Lung (tissue), 12 donors: ENCODE results near the gene SAMD4A. TPM values are rescaled to one million over a fixed set of nuclear protein-coding genes. Genes with fewer than 3 reads are reported as not detected.
A peak's percentile ranks its signal among the peaks of the same experiment; 100 is the strongest.

ENCODE experiments used
- ATAC-seq: fragments of 200-7000 bp; cut with Tn5 transposase; one replicate; pipeline ENCODE4 v1.9.1; 2020; ENCODE audit warnings: moderate number of reproducible peaks; ENCODE audit not compliant: insufficient read depth, low FRiP score
- DNase-seq, 3 donors: peaks; one replicate each; pipeline ENCODE4 v3.0.0-alpha.2; 2013 to 2017
- H3K27ac ChIP-seq, 2 donors: one replicate each; pipeline ENCODE4 v1.5.1; 2013; ENCODE audit warnings: mild to moderate bottlenecking in 2 of 2, moderate library complexity in 2 of 2, control low read depth in 1 of 2, inconsistent platforms in 1 of 2, low read depth in 1 of 2, low read length in 1 of 2
- H3K27me3 ChIP-seq, 3 donors: one replicate each; pipeline ENCODE4 v1.5.1; 2013; ENCODE audit warnings: low read length in 2 of 3; ENCODE audit not compliant: control insufficient read depth in 3 of 3, insufficient read depth in 3 of 3
- H3K36me3 ChIP-seq, 4 donors: one replicate each; pipeline ENCODE4 v1.5.1; 2013; ENCODE audit warnings: low read length in 4 of 4, mild to moderate bottlenecking in 1 of 4, moderate library complexity in 1 of 4; ENCODE audit not compliant: control insufficient read depth in 4 of 4, insufficient read depth in 4 of 4
- H3K4me1 ChIP-seq, 5 donors: one replicate each; pipeline ENCODE4 v1.5.1; 2013; ENCODE audit warnings: low read length in 5 of 5, mild to moderate bottlenecking in 2 of 5, moderate library complexity in 1 of 5; ENCODE audit not compliant: control insufficient read depth in 5 of 5, insufficient read depth in 5 of 5
- H3K4me3 ChIP-seq: one replicate; pipeline ENCODE4 v1.5.1; 2013; ENCODE audit warnings: mild to moderate bottlenecking, control low read depth, moderate library complexity
- H3K9ac ChIP-seq, 2 donors: one replicate each; pipeline ENCODE4 v1.5.1; 2013; ENCODE audit warnings: low read length in 2 of 2, control low read depth in 1 of 2; ENCODE audit not compliant: insufficient read depth in 1 of 2
- H3K9me3 ChIP-seq, 4 donors: one replicate each; pipeline ENCODE4 v1.5.1; 2013; ENCODE audit warnings: low read length in 3 of 4, mild to moderate bottlenecking in 1 of 4, moderate library complexity in 1 of 4; ENCODE audit not compliant: control insufficient read depth in 4 of 4, insufficient read depth in 3 of 4
- WGBS, 2 donors: extraction: QIAGEN DNeasy Blood & Tissue Kit; methylation state at CpG; one replicate each; pipeline ENCODE4 v1.1.7; 2013; 5-methylcytosine and 5-hydroxymethylcytosine counted together
- polyA plus RNA-seq, 2 donors: library from polyadenylated mRNA; stranded (reverse); fragments of 200-250 nt; gene quantifications; one replicate each; pipeline ENCODE4 v1.2.1, GENCODE V29; 2013
- total RNA-seq, 2 donors: library from RNA; depleted of rRNA in 1 of 2; stranded (reverse); fragments of >200 nt in 1 of 2; gene quantifications; one replicate each; pipeline ENCODE4 v1.2.1, GENCODE V29; 2014 to 2021
- TF ChIP-seq, protein P1 (sequence below): IDR thresholded peaks from 2 replicates; pipeline ENCODE4 v1.5.1; 2012; ENCODE audit warnings: mild to moderate bottlenecking; ENCODE audit errors: control extremely low read depth, extremely low read depth
- donor health status: control.
- donor health status: control.
- donor health status: Bipolar disorder and iron deficiency.
- donor health status: healthy.
- donor health status: DM: yes; HTN: yes; CAD: no.

Gene SAMD4A
- total and polyA plus RNA-seq, 4 donors: 5.8 to 26.6 (median 16.2) TPM

DNA sequence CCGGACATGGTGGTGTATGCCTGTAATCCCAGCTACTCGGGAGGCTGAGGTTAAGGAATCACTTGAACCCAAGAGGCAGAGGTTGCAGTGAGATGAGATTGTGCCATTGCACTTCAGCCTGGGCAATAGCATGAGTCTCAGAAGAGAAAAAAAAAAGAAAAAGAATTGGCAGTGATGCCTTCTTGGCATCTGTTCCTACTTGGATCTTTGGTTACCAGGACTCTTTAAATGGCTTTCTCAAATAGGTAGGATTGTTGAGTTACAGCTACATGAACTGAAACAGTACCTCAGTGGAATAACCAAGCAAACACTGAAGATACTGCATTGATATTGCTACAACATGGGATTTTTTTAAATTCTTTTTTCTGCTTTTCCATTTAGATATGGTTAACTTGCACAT lies 136.8 kb downstream of the SAMD4A start:
- Histone ChIP-seq H3K4me3 (no peak overlapping the region), H3K9me3 (no peaks in the 10 kb centered on the region), H3K27ac (no peak overlapping the region), H3K27me3 (no peaks in the 10 kb centered on the region), H3K36me3 (peaks cover 0 to 7% (median 0%) of the 10 kb centered on the region in 4 donors), H3K4me1 (peaks cover 0 to 36% (median 5%) of the 10 kb centered on the region in 5 donors), H3K9ac (no peak overlapping the region)
- 83 to 87% methylated on average over 2 of the region's 2 CpGs for WGBS, 2 donors
- TF ChIP-seq, protein P1, sequence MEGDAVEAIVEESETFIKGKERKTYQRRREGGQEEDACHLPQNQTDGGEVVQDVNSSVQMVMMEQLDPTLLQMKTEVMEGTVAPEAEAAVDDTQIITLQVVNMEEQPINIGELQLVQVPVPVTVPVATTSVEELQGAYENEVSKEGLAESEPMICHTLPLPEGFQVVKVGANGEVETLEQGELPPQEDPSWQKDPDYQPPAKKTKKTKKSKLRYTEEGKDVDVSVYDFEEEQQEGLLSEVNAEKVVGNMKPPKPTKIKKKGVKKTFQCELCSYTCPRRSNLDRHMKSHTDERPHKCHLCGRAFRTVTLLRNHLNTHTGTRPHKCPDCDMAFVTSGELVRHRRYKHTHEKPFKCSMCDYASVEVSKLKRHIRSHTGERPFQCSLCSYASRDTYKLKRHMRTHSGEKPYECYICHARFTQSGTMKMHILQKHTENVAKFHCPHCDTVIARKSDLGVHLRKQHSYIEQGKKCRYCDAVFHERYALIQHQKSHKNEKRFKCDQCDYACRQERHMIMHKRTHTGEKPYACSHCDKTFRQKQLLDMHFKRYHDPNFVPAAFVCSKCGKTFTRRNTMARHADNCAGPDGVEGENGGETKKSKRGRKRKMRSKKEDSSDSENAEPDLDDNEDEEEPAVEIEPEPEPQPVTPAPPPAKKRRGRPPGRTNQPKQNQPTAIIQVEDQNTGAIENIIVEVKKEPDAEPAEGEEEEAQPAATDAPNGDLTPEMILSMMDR: no peak
- DNase-seq: no peak
- no peak for ATAC-seq

DNA sequence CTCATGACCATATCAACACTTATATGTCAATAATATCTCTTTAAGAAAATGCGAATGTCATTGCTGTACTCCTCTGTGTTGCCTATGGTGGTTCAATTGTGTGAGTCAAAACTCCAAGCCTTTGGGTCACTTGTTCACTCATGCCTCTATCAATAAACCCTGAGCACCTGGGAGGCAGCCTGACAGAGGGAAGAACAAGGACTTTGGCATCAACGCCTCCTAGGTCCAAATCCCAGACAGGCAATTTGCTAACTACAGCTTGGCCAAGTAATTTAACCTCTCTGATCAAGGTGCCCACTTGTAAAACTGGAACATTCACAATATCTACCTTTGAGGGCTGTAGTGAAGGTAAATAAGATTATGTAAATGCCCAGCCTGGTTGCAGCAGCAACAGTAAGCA lies 137.8 kb downstream of the SAMD4A start:
- Histone ChIP-seq H3K27me3 (no peaks in the 10 kb centered on the region), H3K9me3 (no peaks in the 10 kb centered on the region), H3K4me1 (peaks cover 0 to 34% (median 5%) of the 10 kb centered on the region in 5 donors), H3K36me3 (peaks cover 0 to 7% (median 0%) of the 10 kb centered on the region in 4 donors), H3K4me3 (no peak overlapping the region), H3K27ac (no peak overlapping the region), H3K9ac (no peak overlapping the region)
- ATAC-seq (no peak), DNase-seq (no peak)
- WGBS, 2 donors: 76 to 97% methylated on average over 2 of the region's 2 CpGs
- TF ChIP-seq, protein P1: no peak

DNA sequence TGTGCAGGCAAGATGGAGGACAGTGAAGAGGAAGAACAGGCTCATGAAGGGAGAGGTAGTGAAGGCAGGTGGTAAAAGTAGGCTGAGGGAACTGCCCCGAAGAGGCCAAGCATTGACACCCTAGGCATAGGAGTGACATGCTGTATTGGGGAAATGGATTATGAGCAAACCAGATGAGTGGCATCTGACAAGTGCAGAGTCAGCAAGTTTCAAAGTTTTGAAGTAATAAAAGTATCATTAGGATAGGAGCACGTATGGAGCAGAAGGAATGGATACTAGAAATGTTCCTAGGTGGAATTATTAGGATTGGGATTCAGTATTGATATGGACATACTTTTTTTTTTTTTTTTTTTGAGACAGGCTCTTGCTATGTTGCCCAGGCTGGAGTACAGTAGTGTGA lies 139.8 kb downstream of the SAMD4A start:
- Histone ChIP-seq H3K27me3 (no peaks in the 10 kb centered on the region), H3K36me3 (peaks cover 0 to 7% (median 0%) of the 10 kb centered on the region in 4 donors), H3K4me3 (no peak overlapping the region), H3K9me3 (no peaks in the 10 kb centered on the region), H3K27ac (no peak overlapping the region), H3K9ac (no peak overlapping the region), H3K4me1 (peaks cover 0 to 29% (median 5%) of the 10 kb centered on the region in 5 donors)
- ATAC-seq (no peak), DNase-seq (no peak)
- WGBS, 2 donors: 88 to 89% methylated on average over 2 of the region's 2 CpGs
- TF ChIP-seq, protein P1: no peak

DNA sequence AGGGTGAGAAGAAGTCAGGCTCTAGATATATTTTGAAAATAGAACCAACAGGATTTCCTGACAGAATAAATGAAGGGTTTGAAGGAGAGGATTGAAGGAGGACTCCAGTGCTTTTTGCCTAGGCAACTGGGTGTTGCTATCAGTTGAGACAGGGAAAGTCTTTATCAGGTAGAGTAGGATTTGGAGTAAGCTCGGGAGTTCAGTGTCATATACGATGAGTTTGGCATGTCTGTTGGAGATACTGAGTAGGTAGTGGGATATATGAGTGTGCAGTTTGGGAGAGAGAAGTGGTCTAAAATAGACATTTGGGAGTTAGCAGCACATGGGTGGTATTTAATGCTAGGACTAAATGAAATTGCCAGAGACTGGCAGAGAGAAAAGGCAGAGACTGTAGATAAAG lies 141.2 kb downstream of the SAMD4A start:
- Histone ChIP-seq H3K9me3 (no peaks in the 10 kb centered on the region), H3K9ac (no peak overlapping the region), H3K27ac (peak overlapping the region in 1 of 2 donors; percentile 57), H3K36me3 (no peaks in the 10 kb centered on the region), H3K4me1 (peaks cover 0 to 38% (median 8%) of the 10 kb centered on the region in 5 donors), H3K4me3 (no peak overlapping the region), H3K27me3 (no peaks in the 10 kb centered on the region)
- TF ChIP-seq, protein P1: no peak
- no peak for ATAC-seq
- 97 to 98% methylated on average over 2 of the region's 2 CpGs for WGBS, 2 donors
- DNase-seq: no peak
